Glutamatergic neuron (in vitro differentiated cells): ENCODE measurements around the gene LAT. TPM values are rescaled to one million over a fixed set of nuclear protein-coding genes. Genes with fewer than 3 reads are reported as not detected.

ENCODE experiments used
- DNase-seq: peaks from one replicate; pipeline ENCODE4 v3.0.0; 2022
- H3K27ac Mint-ChIP-seq: one replicate; pipeline ENCODE4 v1.8.0; 2020; ENCODE audit warnings: mild to moderate bottlenecking, mixed read lengths, inconsistent platforms; ENCODE audit not compliant: unreplicated experiment
- H3K27me3 Mint-ChIP-seq: one replicate; pipeline ENCODE4 v1.8.0; 2020; ENCODE audit warnings: mild to moderate bottlenecking, moderate library complexity, mixed read lengths, inconsistent platforms; ENCODE audit not compliant: unreplicated experiment
- H3K36me3 Mint-ChIP-seq: one replicate; pipeline ENCODE4 v1.8.0; 2020; ENCODE audit warnings: mild to moderate bottlenecking, mixed read lengths, inconsistent platforms; ENCODE audit not compliant: unreplicated experiment
- H3K4me1 Mint-ChIP-seq: one replicate; pipeline ENCODE4 v1.8.0; 2020; ENCODE audit warnings: mild to moderate bottlenecking, low read depth, mixed read lengths, inconsistent platforms; ENCODE audit not compliant: unreplicated experiment
- H3K4me3 Mint-ChIP-seq: one replicate; pipeline ENCODE4 v1.8.0; 2020; ENCODE audit warnings: mild to moderate bottlenecking, mixed read lengths, inconsistent platforms; ENCODE audit not compliant: unreplicated experiment
- H3K9me3 Mint-ChIP-seq: one replicate; pipeline ENCODE4 v1.8.0; 2020; ENCODE audit warnings: mild to moderate bottlenecking, moderate library complexity, mixed read lengths, inconsistent platforms; ENCODE audit not compliant: unreplicated experiment
- total RNA-seq: library from RNA; stranded (reverse); fragmentation: NEBNext Ultra II Directional; extraction: Animal tissue kit (Norgen Biotek cat#: 25700); gene quantifications from one replicate; pipeline ENCODE4 v1.2.1, GENCODE V29; 2021; ENCODE audit not compliant: unreplicated experiment
- TF ChIP-seq, protein P1 (sequence below): fragments of 200-600 bp; sonication (generic); IDR thresholded peaks from one replicate; pipeline ENCODE4 v1.5.0; 2021; ENCODE audit not compliant: partially characterized antibody, unreplicated experiment

The LAT gene
- total RNA-seq, 1 donor from 2014 or later: 8.3 TPM

DNA sequence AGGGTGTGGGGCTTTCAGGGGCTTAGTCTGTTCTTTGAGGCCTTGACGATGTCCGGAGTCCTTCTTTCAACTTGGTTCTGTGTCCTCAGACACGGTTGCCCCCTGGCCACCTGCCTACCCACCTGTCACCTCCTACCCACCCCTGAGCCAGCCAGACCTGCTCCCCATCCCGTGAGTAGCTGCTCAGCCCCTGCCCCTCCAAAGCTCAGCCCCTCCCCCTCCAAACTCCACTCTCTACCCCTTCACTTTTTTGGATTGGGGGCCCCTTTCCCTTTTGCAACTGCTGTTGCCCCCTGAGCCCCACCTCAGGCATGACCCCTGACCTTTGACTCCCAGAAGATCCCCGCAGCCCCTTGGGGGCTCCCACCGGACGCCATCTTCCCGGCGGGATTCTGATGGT is 1.2 kb downstream of the LAT start:
- no peaks in the 10 kb centered on the region for H3K4me1 Mint-ChIP-seq
- no peak overlapping the region for H3K27ac Mint-ChIP-seq
- DNase-seq: no peak
- peaks cover 3% of the 10 kb centered on the region for H3K27me3 Mint-ChIP-seq
- no peak overlapping the region for H3K4me3 Mint-ChIP-seq
- peaks cover 7% of the 10 kb centered on the region for H3K36me3 Mint-ChIP-seq
- TF ChIP-seq, protein P1, sequence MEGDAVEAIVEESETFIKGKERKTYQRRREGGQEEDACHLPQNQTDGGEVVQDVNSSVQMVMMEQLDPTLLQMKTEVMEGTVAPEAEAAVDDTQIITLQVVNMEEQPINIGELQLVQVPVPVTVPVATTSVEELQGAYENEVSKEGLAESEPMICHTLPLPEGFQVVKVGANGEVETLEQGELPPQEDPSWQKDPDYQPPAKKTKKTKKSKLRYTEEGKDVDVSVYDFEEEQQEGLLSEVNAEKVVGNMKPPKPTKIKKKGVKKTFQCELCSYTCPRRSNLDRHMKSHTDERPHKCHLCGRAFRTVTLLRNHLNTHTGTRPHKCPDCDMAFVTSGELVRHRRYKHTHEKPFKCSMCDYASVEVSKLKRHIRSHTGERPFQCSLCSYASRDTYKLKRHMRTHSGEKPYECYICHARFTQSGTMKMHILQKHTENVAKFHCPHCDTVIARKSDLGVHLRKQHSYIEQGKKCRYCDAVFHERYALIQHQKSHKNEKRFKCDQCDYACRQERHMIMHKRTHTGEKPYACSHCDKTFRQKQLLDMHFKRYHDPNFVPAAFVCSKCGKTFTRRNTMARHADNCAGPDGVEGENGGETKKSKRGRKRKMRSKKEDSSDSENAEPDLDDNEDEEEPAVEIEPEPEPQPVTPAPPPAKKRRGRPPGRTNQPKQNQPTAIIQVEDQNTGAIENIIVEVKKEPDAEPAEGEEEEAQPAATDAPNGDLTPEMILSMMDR: no peak
- peaks cover 6% of the 10 kb centered on the region for H3K9me3 Mint-ChIP-seq

DNA sequence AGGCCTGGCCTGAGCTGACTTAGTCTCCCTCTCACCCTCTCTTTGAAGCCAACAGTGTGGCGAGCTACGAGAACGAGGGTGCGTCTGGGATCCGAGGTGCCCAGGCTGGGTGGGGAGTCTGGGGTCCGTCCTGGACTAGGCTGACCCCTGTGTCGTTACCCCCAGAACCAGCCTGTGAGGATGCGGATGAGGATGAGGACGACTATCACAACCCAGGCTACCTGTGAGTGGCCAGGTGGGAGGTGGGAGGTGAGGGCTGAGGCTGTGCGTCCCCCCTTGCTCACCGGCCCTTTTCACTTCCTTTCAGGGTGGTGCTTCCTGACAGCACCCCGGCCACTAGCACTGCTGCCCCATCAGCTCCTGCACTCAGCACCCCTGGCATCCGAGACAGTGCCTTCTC is 1.6 kb downstream of the LAT start:
- Mint-ChIP-seq H3K4me1 (no peaks in the 10 kb centered on the region), H3K27ac (no peak overlapping the region), H3K4me3 (no peak overlapping the region), H3K27me3 (peaks cover 3% of the 10 kb centered on the region), H3K36me3 (peaks cover 7% of the 10 kb centered on the region), H3K9me3 (peaks cover 6% of the 10 kb centered on the region)
- DNase-seq: no peak
- TF ChIP-seq, protein P1: no peak

DNA sequence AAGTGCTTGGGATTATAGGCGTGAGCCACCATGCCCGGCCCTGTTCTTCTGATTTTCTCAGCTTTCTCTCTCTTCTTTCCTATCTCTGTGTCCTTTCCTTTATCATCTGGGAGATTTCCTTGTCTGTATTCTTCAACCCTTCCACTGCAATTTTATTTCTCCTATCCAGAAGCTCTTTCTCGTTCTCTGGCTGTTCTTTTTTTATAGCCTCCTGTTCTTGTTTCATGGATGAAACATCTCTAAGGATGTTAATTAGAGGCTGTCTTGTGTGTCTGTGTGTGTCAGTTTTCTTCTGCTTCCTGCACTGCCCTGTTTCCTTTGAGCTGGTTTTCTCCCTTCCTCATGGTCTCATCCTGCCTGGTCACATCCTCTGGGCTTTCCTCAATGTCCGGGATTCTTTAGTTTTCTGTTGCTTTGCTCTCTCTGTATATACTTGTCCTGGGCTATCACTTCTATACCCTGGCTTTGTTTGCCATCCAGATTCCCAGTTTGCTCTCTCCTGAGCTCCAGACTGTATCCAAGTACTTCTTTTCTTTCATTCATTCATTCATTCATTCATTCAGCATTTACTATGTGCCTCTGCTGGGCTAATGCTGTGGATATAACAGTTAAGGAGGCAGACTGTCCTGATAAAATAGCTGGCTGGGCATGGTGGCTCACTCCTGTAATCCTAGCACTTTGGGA is 2.5 kb downstream of the LAT start:
- no peak overlapping the region for H3K4me3 Mint-ChIP-seq

DNA sequence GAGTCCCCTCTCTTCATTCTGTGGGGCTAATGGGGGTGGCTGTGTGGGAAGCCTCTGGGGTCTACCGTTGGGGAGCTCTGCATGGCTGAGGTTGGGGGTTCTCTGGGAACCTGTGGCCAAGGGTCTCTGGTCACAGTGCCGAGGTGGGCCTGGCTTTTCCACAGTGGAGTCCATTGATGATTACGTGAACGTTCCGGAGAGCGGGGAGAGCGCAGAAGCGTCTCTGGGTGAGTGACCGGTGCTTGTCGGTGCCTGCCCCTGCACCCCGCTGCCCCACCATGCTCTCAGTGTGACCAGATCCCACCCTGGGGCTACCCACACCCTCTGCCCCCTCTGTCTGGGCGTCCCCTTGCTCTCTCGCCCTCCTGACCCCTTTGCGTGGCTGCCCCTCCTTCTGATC is 4.5 kb downstream of the LAT start:
- H3K36me3 Mint-ChIP-seq: peaks cover 7% of the 10 kb centered on the region
- TF ChIP-seq, protein P1: no peak
- no peaks in the 10 kb centered on the region for H3K4me1 Mint-ChIP-seq
- H3K27me3 Mint-ChIP-seq: no peaks in the 10 kb centered on the region
- DNase-seq: no peak
- H3K9me3 Mint-ChIP-seq: peaks cover 3% of the 10 kb centered on the region
- H3K27ac Mint-ChIP-seq: no peak overlapping the region
- H3K4me3 Mint-ChIP-seq: no peak overlapping the region

More for the DNA sequence above, 2.5 kb downstream of the LAT start:
- TF ChIP-seq, protein P1: no peak
- Mint-ChIP-seq H3K9me3 (peaks cover 6% of the 10 kb centered on the region), H3K27me3 (peaks cover 3% of the 10 kb centered on the region), H3K36me3 (peaks cover 7% of the 10 kb centered on the region), H3K4me1 (no peaks in the 10 kb centered on the region), H3K27ac (no peak overlapping the region)
- DNase-seq: no peak

DNA sequence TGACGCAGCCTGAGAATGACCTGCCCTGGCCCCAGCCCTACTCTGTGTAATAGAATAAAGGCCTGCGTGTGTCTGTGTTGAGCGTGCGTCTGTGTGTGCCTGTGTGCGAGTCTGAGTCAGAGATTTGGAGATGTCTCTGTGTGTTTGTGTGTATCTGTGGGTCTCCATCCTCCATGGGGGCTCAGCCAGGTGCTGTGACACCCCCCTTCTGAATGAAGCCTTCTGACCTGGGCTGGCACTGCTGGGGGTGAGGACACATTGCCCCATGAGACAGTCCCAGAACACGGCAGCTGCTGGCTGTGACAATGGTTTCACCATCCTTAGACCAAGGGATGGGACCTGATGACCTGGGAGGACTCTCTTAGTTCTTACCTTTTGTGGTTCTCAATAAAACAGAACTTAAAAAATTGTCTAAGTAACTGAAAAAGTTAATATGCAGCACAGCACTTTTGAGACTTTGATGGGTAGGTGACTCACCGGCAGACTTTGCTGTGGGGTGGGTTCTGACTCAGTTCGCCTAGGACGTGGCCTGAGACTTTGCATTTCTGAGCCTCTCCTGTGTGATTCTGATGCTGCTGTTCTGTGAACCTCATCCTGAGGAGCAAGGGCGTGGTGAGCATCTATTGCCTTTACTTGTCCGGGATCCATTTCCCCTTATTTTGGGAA is 5.7 kb downstream of the LAT start:
- H3K27me3 Mint-ChIP-seq: no peaks in the 10 kb centered on the region
- no peak for DNase-seq
- peak overlapping the region; percentile 31 for H3K27ac Mint-ChIP-seq
- no peak overlapping the region for H3K4me3 Mint-ChIP-seq
- H3K4me1 Mint-ChIP-seq: no peaks in the 10 kb centered on the region
- TF ChIP-seq, protein P1: no peak
- peaks cover 3% of the 10 kb centered on the region for H3K9me3 Mint-ChIP-seq
- H3K36me3 Mint-ChIP-seq: peaks cover 7% of the 10 kb centered on the region
